PC-3 (cell line): ENCODE results near the gene KL. TPM values are rescaled to one million over a fixed set of nuclear protein-coding genes. Genes with fewer than 3 reads are reported as not detected.

Source experiments
- ATAC-seq: fragments of 200-7000 bp; cut with Tn5 transposase; 2 replicates; pipeline ENCODE4 v1.9.1; 2020; ENCODE audit warnings: mild to moderate bottlenecking, moderate library complexity
- BruUV-seq: library from RNA; stranded (reverse); fragments of 400-500 nt; replicated peaks from 2 replicates; lab custom pipeline; 2021; lab: Mats Ljungman, UMichigan
- CTCF ChIA-PET: fragments of 300-600 bp; sonication (Branson Sonifier 250); formaldehyde crosslinking; loops from one replicate; lab custom pipeline; 2022; ENCODE audit warnings: antibody characterized with exemption; lab: Charles Lee
- POLR2A ChIA-PET: fragments of 300-600 bp; sonication (Branson Sonifier 250); formaldehyde crosslinking; loops from one replicate; lab custom pipeline; 2022; ENCODE audit warnings: antibody characterized with exemption; ENCODE audit not compliant: unreplicated experiment; lab: Charles Lee
- DNase-seq: peaks from one replicate; pipeline ENCODE4 v3.0.0-alpha.2; 2015
- H2AFZ ChIP-seq: fragments of 300-600 bp; sonication (generic); 2 replicates; pipeline ENCODE4 v1.6.0; 2016; ENCODE audit warnings: antibody characterized with exemption, low read length
- H3F3A ChIP-seq: fragments of 300-600 bp; sonication (generic); one replicate; pipeline ENCODE4 v1.6.0; 2017; ENCODE audit warnings: antibody characterized with exemption, low read length, control low read depth, mild to moderate bottlenecking; ENCODE audit not compliant: unreplicated experiment
- H3K27ac ChIP-seq: fragments of 300-600 bp; sonication (generic); 2 replicates; pipeline ENCODE4 v1.5.1; 2016; ENCODE audit warnings: mild to moderate bottlenecking, low read length
- H3K27me3 ChIP-seq: fragments of 300-600 bp; sonication (generic); 2 replicates; pipeline ENCODE4 v1.6.1; 2016; ENCODE audit warnings: low read length, mixed read lengths
- H3K36me3 ChIP-seq: fragments of 300-600 bp; sonication (generic); 2 replicates; pipeline ENCODE4 v1.6.1; 2016; ENCODE audit warnings: low read depth, mixed run types, low read length, mixed read lengths
- H3K4me1 ChIP-seq: fragments of 300-600 bp; sonication (generic); 2 replicates; pipeline ENCODE4 v1.5.1; 2016; ENCODE audit warnings: low read length; ENCODE audit not compliant: insufficient read depth
- H3K4me2 ChIP-seq: fragments of 300-600 bp; sonication (generic); 2 replicates; pipeline ENCODE4 v1.6.0; 2016; ENCODE audit warnings: low read length
- H3K4me3 ChIP-seq: fragments of 300-600 bp; sonication (generic); 2 replicates; pipeline ENCODE4 v1.5.1; 2016; ENCODE audit warnings: mild to moderate bottlenecking, low read length, mixed read lengths
- H3K79me2 ChIP-seq: fragments of 300-600 bp; sonication (generic); 2 replicates; pipeline ENCODE4 v1.6.1; 2017; ENCODE audit warnings: low read length, mixed read lengths
- H3K9ac ChIP-seq: fragments of 300-600 bp; sonication (generic); 2 replicates; pipeline ENCODE4 v1.6.0; 2016; ENCODE audit warnings: mild to moderate bottlenecking, low read length
- H3K9me2 ChIP-seq: fragments of 300-600 bp; sonication (generic); replicated peaks from 2 replicates; pipeline ENCODE4 v1.6.1; 2016; ENCODE audit warnings: mixed run types, low read length, mixed read lengths
- H3K9me3 ChIP-seq: fragments of 300-600 bp; sonication (generic); 2 replicates; pipeline ENCODE4 v1.6.1; 2016; ENCODE audit warnings: low read length, mixed read lengths
- H4K20me1 ChIP-seq: fragments of 300-600 bp; sonication (generic); 2 replicates; pipeline ENCODE4 v1.6.1; 2016; ENCODE audit warnings: low read length, mixed read lengths
- EZH2 ChIP-seq: fragments of 300-600 bp; sonication (generic); IDR thresholded peaks from one replicate; pipeline ENCODE4 v1.6.1; 2017; ENCODE audit warnings: antibody characterized with exemption, mild to moderate bottlenecking, low read length; ENCODE audit not compliant: unreplicated experiment
- EZH2phosphoT487 ChIP-seq: fragments of 300-600 bp; sonication (generic); IDR thresholded peaks from 2 replicates; pipeline ENCODE4 v1.6.1; 2018; ENCODE audit warnings: mild to moderate bottlenecking, antibody characterized with exemption, low read length, borderline replicate concordance
- intact Hi-C: fragments of 100-400 bp; cut with micrococcal nuclease; formaldehyde crosslinking; loops from 2 replicates; pipeline ENCODE4 v1.9.0; 2023
- total RNA-seq: library from RNA; depleted of rRNA; stranded (reverse); fragments of >200 nt; gene quantifications from 2 replicates; pipeline ENCODE4 v1.2.3, GENCODE V29; 2014
- TF ChIP-seq, protein P1 (sequence below): fragments of 300-600 bp; sonication (generic); conservative IDR thresholded peaks from 2 replicates; pipeline ENCODE4 v1.5.1; 2017; ENCODE audit warnings: antibody characterized with exemption, low read depth, mild to moderate bottlenecking, low read length

Gene KL
- total RNA-seq, 1 experiment from 2014 or later, result 0.07 TPM

DNA sequence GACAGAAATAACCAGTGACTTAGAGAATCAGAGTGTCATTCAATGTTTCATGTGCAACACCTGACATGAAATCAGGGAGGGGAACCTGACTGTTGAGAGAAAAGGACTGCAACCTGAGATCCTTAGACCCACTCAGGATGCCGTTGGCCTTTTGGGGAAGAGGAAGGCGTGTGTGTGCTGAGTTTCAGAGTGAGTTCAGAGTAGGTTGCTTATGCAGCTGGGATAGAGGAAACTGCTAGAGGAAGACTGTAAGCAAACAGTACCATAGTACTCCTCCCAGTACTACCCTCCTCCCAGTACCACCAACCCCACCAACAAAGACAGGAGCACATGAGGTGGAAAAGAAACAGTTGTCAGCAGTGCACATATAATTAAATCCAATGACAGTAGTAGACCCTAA, 63.7 kb downstream of the KL start:
- ATAC-seq, result no peak
- TF ChIP-seq EZH2phosphoT487 (no peak), EZH2 (no peak)
- TF ChIP-seq, protein P1, sequence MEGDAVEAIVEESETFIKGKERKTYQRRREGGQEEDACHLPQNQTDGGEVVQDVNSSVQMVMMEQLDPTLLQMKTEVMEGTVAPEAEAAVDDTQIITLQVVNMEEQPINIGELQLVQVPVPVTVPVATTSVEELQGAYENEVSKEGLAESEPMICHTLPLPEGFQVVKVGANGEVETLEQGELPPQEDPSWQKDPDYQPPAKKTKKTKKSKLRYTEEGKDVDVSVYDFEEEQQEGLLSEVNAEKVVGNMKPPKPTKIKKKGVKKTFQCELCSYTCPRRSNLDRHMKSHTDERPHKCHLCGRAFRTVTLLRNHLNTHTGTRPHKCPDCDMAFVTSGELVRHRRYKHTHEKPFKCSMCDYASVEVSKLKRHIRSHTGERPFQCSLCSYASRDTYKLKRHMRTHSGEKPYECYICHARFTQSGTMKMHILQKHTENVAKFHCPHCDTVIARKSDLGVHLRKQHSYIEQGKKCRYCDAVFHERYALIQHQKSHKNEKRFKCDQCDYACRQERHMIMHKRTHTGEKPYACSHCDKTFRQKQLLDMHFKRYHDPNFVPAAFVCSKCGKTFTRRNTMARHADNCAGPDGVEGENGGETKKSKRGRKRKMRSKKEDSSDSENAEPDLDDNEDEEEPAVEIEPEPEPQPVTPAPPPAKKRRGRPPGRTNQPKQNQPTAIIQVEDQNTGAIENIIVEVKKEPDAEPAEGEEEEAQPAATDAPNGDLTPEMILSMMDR, result no peak
- H3K9ac ChIP-seq, result no peak overlapping the region
- H3K4me2 ChIP-seq, result no peak overlapping the region
- intact Hi-C loops, result no loop called here
- peaks cover 16% of the 10 kb centered on the region for H3K4me1 ChIP-seq
- no peaks in the 10 kb centered on the region for H4K20me1 ChIP-seq
- no TSS peak for BruUV-seq
- DNase-seq, result no peak
- no peaks in the 10 kb centered on the region for H3K9me3 ChIP-seq
- no peaks in the 10 kb centered on the region for H3K36me3 ChIP-seq
- no peak overlapping the region for H2AFZ ChIP-seq
- POLR2A ChIA-PET, result interaction anchor here (0.5 kb wide), 1 partner anchor 97 kb away, joined by 3 read pairs; no protein-coding TSS in a partner anchor
- H3K4me3 ChIP-seq, result no peak overlapping the region
- no peaks in the 10 kb centered on the region for H3K27me3 ChIP-seq
- no peak overlapping the region for H3K27ac ChIP-seq
- H3F3A ChIP-seq, result peaks cover 3% of the 10 kb centered on the region
- H3K79me2 ChIP-seq, result no peaks in the 10 kb centered on the region
- H3K9me2 ChIP-seq, result no peaks in the 10 kb centered on the region
- CTCF ChIA-PET, result no interaction called here

DNA sequence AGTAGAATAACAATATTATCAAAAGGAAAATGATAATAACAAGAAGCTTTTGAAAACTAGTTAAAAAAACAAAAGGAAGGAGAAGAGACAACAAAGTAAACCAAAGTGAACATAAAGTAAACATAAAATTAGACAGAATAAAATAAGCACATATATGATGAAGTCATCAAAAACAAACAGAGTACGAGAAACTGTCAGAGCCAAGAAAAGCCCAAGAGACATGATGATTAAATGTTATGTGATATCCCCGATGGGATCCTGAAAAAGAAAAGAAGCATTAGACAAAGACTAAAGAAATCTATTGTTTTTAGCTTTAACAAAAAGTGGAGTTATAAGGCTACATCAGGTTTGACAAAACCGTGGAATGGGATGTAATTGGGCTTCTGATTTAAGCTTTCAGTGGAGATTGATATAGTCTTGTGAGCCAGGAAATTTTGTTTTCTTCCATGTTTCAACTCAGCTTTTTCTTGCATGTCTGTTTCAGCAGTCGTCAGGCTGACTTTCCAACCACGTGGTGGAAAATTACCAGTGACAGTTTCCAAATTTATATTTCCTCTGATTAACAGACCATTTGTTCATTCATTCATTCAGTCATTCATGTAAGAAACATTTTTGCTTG, 64.9 kb downstream of the KL start:
- H3K27me3 ChIP-seq, result no peaks in the 10 kb centered on the region
- H2AFZ ChIP-seq, result peak overlapping the region; percentile 61
- ChIA-PET CTCF (no interaction called here), POLR2A (interaction anchor here (0.5 kb wide), 1 partner anchor 228 kb away, joined by 3 read pairs; no protein-coding TSS in a partner anchor)
- DNase-seq, result peak; percentile 68
- peak; percentile 89 for ATAC-seq
- no peaks in the 10 kb centered on the region for H3K9me3 ChIP-seq
- intact Hi-C loops, result no loop called here
- peak overlapping the region; percentile 37 for H3K9ac ChIP-seq
- H3K9me2 ChIP-seq, result no peaks in the 10 kb centered on the region
- H3K4me3 ChIP-seq, result peak overlapping the region; percentile 33; the same call in 1 of the 2 replicates
- H3K27ac ChIP-seq, result peak overlapping the region; percentile 76
- H3K36me3 ChIP-seq, result no peaks in the 10 kb centered on the region
- peaks cover 3% of the 10 kb centered on the region for H3F3A ChIP-seq
- H3K4me2 ChIP-seq, result peak overlapping the region; percentile 71
- H3K4me1 ChIP-seq, result peaks cover 16% of the 10 kb centered on the region
- BruUV-seq, result no TSS peak
- no peaks in the 10 kb centered on the region for H3K79me2 ChIP-seq
- TF ChIP-seq EZH2phosphoT487, result no peak
- TF ChIP-seq, protein P1, result no peak
- no peak for TF ChIP-seq EZH2
- no peaks in the 10 kb centered on the region for H4K20me1 ChIP-seq

DNA sequence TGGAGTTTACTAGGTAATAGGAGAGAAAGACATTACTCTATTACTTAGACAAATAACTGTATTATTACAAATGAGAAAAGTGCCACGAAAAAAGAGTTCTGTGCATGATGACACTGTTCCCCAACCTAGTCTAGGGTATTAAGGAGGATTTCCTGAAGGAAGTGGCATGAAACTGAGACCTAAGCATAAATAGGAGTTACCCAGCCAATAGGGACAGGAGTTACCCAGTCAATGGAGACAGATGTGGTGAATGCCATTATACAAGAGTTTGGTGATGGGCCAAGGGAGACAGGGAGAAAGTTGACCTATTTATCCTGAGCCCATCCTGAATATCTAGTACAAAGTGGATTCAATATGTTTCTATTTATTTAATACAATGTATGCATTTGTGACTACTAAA, 65.4 kb downstream of the KL start:
- Histone ChIP-seq H4K20me1 (no peaks in the 10 kb centered on the region), H3K9ac (peak overlapping the region; percentile 37; the same call in 1 of the 2 replicates), H2AFZ (peak overlapping the region; percentile 61), H3K4me3 (peak overlapping the region; percentile 33; the same call in 1 of the 2 replicates), H3K4me1 (peaks cover 19% of the 10 kb centered on the region), H3K36me3 (no peaks in the 10 kb centered on the region), H3K27me3 (no peaks in the 10 kb centered on the region), H3K4me2 (peak overlapping the region; percentile 71; the same call in 1 of the 2 replicates), H3K9me2 (no peaks in the 10 kb centered on the region), H3K79me2 (no peaks in the 10 kb centered on the region), H3K27ac (peak overlapping the region; percentile 76), H3F3A (peaks cover 3% of the 10 kb centered on the region), H3K9me3 (no peaks in the 10 kb centered on the region)
- intact Hi-C loops, result no loop called here
- ChIA-PET CTCF (no interaction called here), POLR2A (no interaction called here)
- ATAC-seq, result no peak
- no peak for TF ChIP-seq EZH2
- TF ChIP-seq EZH2phosphoT487, result no peak
- TF ChIP-seq, protein P1, result no peak
- no TSS peak for BruUV-seq
- DNase-seq, result no peak
